Stimulated activated CD4-positive, alpha-beta T cell treated with anti-CD3 and anti-CD28 coated beads, TNF-alpha, amount 100 ng/mL, for 4 hours (primary cell): ENCODE results near the gene MRPL46.

Experiments
- DNase-seq, 3 experiments: peaks; one replicate each; pipeline ENCODE4 v3.0.0-alpha.2; 2020; ENCODE audit warnings: low read depth in 3 of 3

Gene MRPL46

DNA sequence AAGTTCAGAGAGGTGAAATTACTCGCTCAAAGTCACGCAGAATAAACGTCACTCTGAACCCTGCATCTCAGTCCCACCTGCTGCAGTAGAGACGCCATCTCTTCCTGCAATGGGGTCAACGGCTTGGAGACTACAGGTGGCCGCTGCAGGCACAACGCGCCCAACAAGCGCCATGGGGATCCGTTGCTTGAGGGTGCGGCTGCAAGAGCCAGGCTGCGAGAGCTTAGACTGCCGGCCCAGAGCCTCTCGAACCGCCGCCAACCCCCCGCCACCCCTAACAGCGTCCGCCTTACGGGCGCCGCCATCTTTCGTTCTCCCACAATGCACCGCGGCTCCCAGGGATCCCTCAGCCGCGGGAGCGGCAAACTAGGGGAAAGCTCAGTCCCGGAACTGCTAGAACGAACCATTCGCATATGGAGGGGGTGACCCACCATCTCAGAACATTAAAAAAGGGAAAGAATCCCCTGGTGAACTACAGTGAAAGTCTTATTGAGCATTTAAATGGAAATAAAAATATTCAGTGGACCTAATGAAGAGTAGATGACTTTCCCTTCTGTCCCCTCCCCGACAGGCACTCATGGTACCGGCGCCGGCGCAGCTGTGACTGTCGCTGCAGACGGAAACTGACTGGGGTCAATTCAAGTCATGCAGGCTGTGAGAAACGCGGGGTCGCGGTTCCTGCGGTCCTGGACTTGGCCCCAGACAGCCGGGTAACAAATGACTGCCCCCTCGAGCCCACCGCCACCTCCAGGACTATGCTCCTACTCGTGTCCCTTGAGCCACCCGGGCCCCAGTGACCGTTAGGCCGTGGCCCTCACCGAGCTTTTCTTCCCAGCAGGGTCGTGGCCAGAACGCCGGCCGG is at the start of gene MRPL46, which contains the start of gene MRPS11:
TSS of gene MRPL46 (minus strand) at position 316 of the 862 bp plus-strand sequence. CDS start at position 305, 11 bp downstream.
TSS of gene MRPS11 (plus strand) at position 636 of the 862 bp plus-strand sequence. CDS start at position 646, 10 bp downstream.
- DNase-seq = peak; percentile 82 to 90 (median 84)

DNA sequence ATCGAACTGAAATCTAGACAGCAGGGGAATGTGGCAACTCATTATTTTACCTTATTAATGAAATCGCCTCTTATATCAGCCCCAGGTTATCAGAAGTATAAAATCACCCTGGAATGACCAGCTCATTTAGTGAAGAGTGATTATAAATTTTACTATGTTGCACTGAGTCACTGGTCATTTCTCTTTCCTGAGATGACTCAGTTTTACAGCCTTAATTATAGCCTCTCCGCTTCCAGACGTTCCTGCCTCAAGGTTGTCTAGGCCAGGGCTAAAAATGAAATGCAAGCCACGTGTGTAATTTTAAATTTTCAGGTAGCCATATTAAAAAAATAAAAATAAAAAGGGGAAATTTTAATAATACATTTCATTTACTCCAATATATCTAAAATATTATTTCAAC is 46.0 kb upstream of the MRPL46 start:
- DNase-seq = no peak

DNA sequence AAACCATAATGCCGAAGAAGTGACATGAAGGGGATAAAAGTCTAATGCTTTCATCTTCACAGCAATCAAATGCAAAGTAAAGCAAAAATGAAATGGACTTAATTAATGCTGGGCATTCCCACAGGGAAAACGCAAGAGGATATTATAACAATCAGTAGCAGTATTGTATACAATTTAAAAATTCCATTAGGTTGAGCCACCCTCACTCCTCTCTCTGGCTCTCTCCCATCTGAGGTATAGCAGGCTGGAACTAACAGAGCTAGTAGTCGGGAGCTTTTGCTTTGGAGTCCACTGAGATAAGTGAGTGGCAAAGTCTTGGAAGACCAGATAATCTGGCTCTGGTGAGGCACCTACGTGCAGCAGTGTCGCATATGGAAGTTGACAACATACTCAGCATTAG is 45.4 kb upstream of the MRPL46 start:
- DNase-seq = no peak

DNA sequence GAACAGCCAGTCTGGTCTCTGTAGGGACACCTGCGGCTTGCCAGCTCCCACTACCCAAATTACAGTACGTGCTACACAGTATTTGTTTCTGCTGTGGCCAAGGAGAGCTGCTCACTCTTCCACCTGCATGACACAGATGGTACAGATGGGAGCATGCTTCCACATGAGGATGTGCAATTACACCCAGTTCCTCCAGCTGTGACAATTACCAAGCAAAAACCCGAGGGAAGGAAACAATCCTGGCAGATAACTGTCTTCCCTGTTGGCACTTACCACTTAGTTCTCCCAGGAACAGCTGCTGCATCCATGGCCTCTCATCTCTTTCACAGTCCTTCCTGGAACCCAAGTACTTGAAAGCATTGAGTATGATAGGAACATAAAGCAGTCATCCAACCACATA is 44.9 kb upstream of the MRPL46 start:
- DNase-seq = no peak

DNA sequence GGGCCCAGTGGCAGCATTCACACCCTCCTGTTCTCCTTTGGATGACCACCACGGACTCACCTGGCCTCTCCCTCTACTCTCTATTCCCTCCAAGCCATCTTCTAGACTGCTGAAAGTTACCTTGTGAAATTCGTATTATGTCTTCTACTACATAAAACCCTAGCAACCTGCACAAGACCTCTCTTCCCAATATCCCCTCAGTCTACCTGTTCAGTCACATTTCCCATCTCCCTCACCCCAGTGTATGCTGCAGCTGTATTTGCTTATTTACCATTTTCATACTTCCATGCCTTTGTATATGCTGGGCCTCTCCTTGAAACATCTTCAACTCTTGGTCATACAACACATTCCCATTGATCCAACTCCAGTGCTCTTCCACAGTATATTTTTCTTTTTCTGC is 44.0 kb upstream of the MRPL46 start:
- DNase-seq = no peak

DNA sequence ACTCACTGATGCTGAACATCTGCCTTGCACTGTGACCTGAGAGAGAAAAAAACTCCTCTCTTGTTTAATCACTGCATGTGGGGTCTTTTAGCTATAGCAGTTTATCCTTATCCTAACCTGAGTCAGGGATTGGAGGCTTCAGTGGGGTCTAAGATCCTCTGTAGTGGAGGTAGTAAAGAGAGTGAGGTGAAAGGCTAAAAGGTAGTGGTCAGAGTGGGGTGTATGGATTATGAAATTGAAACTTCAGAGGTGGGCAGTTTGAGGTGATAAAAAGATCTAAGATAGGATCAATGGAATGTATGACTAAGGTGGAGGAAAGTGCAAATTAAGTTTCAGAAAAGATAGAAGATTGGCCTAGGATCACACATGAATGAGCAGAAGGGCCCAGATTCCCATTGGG is 42.8 kb upstream of the MRPL46 start:
- DNase-seq = no peak

DNA sequence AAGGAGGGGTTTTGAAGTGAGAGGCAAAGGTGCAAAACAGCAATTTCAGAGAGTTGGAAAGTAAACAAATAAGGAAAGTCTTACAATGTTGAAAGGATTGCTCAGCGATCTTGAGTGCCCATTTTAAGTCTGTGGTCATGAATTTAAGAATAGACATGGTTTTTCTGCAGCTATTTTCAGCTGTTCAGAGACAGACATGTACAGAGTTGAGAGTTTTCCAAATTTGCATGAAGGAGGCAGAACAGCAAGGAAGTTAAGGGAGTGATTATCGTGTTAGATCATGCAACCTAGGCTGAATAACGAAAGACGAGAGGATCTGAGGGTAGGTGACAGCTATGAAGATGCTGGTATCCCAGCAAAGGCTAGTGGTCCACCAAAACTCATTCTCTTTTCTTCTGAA is 42.1 kb upstream of the MRPL46 start:
- no peak for DNase-seq

DNA sequence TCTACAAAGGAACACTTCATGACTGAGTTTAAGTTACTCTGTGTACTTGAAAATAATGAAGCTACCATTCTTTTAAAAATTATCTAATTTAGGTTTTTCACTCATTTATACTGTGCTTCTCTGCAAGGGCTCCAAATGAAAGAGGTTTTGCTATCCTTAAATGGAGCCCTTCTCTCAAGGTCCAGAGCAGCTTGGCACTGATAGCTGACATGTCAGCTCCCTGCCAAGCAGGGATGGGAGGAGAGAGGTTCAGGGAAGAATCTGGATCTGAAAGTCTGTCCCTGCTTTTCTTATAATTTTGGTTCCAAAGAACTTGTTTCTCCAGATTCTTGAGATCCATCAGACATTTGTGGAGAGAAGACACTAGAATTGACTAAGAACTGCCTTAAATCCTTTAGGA is 39.4 kb upstream of the MRPL46 start:
- no peak for DNase-seq

DNA sequence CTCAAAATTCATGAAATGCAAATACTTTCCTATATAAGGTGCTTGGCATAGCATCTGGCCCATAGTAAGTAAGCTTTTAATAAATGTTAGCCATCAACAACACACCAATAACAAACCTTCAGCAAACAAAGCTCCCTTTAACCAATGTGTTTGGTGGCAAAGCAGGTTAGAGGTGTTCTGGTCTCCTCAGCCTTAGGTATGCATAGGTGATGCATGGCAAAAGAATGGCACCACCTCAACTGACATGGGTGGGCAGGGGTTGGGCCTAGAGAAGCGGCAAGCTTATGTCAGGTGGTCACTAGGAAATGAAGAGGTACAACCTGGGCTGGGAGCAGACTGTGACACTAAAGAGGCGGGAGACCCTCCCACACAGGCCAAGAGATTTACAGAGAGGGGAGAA is 38.5 kb upstream of the MRPL46 start:
- no peak for DNase-seq

DNA sequence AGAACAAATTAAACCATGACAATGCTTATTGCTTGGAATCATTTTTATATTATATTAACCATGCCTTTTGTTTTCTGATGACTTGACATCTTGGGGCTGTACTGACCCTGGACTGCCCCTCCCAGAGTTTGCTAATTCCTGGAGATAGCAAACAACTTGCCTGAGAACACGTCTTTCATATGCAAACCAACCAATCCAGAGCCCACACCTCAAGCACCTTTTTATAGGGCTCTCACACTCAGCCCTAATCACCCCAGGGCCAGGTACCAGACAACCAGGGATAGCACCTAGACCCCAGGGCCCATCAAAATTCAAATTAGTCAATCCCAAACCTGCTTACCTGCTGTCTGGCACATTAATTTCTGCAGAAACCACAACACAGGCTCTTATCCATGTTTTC is 37.3 kb upstream of the MRPL46 start:
- DNase-seq = no peak

DNA sequence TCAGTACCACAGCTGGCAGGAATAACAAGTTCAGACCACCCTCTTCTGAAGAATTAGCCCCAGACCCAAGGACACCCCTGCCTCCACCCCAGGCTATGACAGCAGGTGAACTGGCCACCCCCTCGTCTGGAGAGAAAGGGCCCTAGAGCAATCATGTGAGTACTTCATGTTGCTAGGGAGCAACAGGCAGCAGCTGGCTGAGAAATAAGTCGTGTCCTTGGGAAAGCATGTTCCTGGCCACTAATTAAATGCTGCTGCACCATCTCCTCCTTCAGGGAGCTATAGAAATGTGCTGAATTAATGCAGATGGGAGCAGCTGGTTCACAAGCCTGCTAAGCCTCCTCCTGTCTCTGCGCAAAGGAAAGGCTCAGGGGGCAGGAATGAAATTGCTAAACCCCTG is 31.8 kb upstream of the MRPL46 start:
- no peak for DNase-seq

DNA sequence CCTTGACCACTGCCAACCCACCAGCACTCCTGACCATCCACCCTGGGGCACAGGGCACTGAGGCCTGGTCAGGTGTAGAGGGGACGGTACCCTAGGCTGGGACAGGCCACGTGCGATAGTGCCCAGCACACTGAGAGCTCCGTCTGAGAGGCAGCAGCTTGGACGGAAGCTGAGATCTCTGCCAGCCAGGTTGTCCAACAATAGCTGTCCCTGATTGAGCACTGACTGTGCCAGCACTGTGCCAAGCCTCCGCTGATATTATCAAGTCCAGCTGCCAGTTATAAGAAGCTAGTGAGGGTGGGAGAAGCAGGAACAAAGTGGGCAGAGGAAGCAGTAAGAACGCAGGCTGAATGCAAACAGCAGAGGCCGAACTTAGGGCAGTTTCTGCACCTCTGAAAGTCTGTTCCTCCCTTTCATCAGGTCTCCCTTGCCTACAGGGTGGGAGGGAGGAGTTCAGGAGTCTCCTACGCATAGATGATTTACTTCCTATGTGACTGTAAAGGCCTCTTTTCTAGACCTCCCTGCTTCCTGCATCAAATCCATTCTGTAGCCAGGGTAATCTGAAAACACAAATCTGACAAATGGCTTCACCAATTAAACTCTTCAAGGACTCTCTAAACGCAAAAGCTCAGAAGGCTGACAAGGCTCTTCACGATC is 30.0 kb upstream of the MRPL46 start:
- DNase-seq = no peak

DNA sequence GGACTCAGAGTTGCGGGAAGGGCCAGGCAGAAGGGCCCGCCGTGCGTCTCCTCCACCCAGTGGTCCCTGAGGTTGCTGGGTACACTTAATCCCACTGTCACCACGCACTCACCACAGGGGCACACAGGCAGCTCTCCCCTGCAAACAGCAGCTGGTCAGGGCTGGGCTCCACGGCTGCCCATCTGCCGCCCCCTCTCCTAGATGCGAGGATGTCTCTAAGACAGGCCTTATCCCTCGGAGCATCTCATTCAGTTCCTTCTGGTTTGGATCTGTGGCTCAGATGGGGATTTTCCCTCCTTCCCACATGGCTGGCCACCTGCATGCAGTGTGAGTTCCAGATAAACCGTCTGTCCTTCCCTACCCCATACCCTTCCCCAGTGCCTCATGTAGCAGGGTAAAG is 26.7 kb upstream of the MRPL46 start:
- DNase-seq = no peak

DNA sequence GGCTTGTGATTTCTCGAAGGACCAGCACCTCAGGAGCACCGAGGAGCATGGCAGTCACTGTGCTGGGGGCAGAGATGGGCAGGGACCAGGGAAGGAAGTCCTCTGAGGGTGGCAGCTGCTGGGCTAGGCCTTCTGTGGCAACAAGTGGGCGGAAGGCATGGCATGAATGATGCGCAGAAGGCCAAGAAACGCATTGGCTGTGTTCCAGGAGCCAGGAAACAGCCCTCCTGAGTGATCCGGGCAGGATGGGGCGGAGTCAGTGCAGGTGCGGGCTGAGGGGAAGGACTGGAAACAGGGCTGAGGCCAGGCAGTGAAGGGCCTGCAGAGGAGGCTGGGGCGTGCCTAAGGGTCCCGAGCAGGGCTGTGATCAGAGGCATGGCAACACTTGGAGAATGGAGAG is 24.0 kb upstream of the MRPL46 start:
- no peak for DNase-seq

DNA sequence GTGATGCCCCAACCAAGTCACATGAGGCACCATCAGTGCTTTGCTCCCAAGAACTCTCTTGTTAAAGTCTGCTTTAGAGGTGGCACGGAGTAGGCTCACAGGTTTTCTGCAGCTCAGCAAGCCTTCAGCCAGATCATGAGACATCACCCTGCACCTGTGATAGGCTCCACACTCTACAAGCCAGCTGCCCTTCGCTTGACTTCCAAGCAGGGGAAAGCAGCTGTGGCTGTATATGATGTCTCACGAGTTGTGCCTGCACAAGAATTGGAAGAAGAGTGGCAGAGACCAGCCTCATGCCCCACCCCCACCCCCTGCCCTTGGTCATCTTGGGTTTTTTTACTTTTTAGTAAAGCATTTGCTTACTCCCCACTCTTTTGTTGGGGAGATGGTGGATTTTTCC is 22.8 kb upstream of the MRPL46 start:
- no peak for DNase-seq

DNA sequence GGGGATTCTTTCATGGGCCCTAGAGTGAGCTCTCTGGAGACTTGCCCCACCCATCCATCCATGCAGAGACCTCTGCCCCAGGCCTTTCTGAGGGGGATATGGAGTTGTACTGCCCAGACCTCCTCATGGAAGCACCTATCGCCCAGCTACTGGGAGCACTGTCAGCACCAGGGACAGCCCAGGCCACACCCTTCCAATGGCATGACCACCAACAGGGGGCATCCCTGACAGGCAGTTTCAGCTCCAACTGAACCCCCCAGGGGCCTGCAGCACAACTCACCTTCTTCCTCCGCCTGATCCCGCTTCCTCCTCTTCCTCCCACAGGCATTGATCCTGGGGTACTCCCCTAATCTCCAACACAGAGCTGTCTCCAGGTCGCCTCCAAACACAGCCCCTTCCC is 22.1 kb upstream of the MRPL46 start:
- DNase-seq = no peak

DNA sequence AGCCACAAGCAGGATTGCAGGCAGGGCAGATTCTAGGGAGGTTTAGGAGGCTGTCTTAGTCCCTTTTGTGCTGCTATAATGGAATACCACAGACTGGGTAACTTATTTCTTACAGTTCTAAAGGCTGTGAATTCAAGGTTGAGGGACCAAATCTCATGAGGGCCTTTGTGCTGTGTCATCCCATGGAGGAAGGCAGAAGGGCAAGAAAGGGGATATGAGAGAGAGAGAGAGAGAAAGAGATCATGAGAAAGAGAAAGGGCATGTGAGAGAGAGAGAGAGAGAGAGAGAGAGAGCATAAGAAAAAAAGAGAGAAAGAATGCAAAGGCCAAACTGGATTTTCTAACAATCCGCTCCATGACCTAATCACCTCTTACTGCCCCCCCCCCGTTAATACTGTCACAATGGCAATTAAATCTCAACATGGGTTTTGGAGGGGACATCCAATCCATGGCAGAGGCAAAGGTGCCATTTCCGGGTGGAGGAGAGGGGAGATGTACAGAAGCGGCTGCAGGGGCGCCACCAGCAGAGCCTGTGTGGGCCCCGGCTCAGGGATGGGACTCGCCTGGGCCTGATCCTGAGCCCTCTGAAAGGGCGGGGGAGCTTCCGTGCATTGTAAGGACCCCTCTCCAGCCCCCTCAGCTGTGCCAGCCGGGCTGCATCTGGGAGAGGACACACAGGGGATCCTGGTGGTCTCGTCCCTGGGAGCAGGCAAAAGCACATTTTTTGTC is 20.8 kb upstream of the MRPL46 start:
- DNase-seq = no peak

DNA sequence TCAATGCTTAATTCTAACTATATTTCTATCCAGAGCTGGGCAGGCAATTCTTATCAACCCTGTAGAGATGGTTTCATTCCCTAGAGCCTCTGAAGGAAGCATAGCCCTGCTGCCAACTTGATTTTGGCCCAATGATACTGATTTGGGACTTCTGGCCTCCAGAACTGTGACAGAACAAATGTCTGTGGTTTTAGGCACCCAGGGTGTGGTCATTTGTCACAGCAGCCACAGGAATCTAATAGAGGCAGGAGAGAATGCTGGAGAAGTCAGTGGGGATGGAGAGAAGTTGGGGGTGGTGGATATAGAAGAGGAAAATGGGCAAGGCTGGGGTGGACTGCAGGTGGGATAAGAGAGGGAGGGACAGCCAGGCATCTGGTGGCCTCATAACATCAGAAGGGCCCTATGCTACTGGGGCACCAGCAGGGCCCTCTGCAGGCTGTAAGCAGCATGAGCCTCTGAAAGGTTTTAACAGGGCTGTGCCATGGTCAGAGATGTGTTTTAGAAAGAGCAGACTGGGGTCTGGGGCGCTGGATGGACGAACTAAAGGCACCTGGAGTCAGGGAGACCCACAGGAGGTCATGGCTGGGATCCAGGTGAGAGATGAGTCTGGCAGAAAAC is 20.1 kb upstream of the MRPL46 start:
- no peak for DNase-seq

DNA sequence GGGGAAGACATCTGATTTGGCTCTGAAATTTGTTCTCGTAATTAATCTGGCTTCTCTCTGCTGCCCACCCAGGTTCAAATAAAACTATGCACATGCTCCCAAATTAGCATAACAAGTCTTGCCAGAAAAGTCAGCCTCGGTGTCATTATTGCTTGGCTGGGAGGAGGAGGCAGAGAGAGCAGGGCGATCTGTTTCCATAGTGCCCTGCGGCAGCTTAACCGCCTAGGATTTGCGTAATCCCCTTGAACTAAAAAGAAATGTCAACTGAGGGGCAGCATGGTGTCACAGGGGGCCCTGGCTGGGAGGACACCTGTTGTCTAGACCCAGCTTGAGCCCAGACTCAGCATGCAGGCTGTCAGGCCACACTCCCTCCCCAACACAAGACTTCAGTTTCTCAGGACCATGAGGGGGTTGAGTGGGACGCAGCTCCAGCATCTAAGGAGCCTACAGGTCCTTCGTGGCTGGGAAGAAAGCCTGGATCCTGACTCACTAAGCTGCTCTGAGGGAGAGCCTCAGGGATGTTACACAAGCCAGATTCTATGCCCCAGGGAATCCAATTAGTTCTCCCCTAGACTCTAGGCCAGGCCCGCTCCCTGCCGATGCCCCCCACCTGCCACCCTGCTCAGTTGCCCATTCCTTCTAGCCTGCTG is 17.6 kb upstream of the MRPL46 start:
- no peak for DNase-seq

DNA sequence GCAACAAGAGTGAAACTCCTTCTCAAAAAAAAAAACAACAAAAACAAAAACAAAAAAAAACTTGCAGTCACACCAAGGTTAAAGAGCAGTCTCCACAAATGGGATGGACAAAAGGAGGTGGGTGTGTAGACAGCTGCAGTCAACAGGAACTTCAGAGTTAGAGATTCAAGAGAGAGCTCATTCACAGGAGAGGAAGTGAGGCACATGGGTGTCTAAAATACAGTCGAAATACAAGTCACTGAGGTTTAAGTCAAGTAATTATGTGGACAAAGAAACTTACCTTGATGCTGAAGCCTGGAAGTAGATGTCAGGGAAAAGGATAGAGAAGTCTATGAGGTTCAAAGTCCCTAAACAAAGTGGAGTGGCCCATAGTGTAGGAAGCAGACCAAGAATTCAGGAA is 15.1 kb upstream of the MRPL46 start:
- DNase-seq = no peak

DNA sequence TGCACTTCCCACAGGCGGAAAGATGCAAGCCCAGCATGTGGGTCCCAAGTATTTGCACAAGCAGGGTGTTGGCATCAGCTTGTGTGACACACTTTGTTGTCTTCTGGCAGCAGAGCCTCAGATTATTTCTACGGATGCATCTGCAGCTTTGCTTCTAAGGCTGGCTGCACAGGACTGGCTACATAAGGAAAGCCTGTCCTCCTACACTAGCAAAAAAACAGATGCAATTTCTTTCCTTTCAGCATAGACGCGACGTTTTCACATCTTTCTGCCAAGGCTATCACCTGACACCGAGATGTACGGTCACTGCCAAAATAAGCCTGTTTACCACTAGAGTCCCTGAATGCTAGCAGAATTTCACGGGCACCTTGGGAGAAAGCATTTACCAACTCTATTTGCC is 13.8 kb upstream of the MRPL46 start:
- DNase-seq = no peak

DNA sequence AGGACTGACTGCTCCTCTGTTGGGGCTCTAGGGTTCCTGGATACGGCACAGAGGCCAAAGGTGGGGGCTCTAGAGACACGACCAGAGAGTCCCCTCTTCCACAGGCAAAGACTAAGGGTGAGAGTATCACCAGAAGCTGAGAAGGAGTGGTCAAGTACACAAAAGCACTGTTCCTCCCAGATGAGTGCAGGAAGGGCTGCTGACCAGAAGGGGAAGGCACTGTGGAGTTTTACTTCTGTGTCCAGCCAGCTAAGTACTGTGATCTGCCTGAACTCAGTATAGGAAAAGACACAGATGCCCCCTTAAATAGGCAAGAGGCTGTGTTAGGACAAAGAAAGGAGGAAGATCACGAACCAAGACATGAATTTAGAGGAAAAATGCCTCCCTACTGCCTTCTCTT is 12.0 kb upstream of the MRPL46 start:
- no peak for DNase-seq
